NCI-H82 (cell line): ENCODE results near the gene GPR3.

Source experiments
- DNase-seq: peaks from one replicate; lab custom pipeline; 2025; lab: John Stamatoyannopoulos, UW

The GPR3 gene

GRCh38 chr1:27392096-27392777 lies at the start of gene GPR3:
GPR3 (plus strand) TSS chr1:27392622; CDS start chr1:27393799, 1,177 bp downstream.
- DNase-seq = peak; percentile 99

DNA sequence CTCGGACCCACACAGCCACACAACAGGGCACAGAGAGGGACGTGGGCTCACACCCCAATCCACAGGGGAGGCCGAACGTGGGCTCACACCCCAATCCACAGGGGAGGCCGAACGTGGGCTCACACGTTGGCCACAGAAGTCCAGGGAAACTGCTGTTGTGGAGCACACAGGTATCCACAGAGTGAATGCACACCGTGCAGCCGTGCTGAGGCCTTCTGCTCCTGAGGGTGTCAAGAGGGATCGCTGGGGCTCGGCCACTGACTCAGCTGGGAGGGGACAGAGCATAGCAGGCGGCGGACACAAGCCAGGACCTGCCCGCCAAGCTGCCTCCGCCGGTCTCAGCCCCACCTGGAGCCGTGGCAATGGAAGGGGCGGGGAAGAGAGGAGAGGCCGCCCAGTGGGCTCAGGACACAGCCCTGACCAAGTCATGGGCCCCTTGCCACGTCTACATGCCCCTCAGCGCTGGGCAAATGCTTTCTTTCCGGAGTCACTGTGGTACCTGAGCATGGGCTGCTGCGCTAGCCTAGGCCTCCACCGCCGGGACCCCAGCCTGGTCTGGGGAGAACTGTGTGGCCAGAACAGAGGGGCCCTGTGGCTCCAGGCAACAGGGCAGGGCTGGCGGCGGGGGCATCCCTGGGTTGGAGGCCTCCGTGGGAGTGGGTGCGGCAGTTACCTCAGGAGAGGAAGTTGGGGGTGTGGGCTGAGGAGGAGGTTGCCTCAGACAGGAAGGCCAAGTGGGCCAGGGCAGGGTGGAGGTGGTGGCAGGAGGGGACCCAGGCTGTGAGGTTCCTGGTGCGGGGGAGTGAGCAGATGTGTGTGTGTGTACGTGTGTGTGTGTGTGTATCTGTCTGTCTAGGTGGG lies 49.4 kb upstream of the GPR3 start:
- DNase-seq = no peak

DNA sequence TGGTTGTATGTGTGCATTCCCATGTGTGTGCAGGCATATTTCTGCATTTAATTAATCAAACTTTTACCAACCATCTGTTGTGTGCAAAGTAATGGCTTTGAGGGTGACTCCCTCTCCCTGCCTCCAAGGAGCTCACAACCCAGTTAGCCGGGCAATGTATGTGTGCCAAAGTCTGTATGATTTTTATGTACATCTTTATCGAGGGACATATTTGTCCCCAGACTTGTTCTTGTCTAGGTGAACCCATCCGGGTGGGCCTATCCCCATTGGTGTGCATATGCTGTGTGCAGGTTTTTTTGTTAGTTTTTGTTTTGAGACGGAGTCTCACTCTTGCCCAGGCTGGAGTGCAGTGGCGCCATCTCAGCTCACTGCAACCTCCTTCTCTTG lies 48.8 kb upstream of the GPR3 start:
- no peak for DNase-seq

DNA sequence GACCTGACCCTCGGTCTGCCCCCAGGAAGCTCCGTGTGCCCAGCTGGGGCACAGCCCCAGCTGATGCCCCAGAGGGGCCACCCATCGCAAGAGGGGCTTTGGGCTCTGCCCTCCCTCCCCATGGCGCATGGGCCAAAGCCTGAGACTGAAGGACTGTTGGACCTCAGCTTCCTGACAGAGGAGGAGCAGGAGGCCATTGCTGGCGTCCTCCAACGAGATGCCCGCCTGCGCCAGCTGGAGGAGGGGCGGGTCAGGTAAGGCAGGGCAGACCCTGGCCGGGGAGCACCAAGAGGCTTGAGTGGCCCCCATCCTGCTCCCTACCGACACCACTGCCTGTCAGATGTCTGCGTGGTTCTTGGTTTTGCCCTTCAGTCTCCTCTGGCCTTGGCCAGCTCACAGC lies 47.1 kb upstream of the GPR3 start:
- no peak for DNase-seq

GRCh38 chr1:27346357-27346756 lies 46.1 kb upstream of the GPR3 start:
- DNase-seq = no peak

DNA sequence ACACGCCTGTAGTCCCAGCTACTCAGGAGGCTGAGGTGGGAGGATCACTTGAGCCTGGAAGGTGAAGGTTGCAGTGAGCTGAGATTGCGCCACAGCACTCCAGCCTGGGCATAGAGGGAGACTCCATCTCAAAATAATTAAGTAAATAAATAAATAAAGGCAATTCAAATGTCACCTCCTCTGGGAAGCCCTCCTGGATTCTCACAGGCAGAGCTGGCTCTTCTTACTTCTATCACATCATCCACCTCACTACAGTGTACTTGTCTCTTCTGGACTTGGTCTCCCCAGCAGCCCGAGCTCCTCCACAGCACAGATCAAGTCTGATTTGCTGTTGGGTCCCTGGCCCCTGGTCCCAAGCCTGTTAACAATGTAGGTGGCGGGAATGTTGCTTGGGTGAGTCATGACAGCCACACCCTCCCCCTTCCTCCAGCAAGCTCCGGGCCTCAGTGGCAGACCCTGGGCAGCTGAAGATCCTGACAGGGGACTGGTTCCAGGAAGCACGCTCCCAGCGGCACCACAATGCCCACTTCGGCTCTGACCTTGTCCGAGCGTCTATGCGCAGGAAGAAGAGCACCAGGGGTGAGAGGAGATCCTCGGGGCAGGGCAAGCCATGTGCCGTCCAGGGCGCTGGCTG lies 45.3 kb upstream of the GPR3 start:
- DNase-seq = no peak

DNA sequence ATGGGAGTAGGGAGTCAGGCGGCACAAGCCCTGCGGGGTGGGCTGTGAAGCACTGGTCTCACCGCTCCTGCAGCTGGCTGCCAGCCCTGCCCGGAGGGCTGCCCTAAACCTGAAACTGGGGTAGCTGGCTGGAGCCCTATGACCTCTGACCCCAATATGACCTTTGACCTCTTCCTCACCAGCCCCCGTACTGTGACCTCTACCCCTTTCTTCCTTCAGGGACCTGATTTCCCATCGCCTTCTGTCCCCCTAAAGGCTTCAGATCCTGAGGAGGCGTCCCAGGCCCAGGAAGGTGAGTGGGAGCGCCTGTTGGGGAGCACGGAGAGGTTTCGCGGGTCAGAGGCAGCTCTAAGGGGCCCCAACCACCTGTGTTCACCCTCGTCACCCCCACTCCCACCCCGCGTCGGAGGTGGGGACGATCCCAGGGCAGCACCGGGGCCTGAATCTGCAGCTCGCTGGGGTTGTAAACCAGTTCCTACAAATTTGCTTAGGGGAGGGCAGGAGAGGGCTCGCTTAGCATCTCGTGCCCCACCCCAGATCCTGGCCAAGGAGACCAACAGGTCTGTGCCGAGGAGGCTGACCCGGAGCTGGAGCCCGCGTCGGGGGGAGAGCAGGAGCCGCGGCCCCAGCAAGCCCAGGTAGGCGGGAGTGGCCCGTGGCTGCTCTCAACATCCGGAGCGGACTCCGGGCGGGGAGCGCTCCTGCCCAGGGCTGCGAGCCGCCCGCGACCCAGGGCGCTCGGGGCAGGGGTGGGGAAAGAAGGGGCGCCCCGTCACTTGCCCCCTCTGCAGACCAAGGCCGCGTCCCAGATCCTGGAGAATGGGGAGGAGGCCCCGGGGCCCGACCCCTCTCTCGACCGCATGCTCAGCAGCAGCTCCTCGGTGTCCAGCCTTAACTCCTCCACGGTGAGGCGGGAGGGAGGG lies 43.3 kb upstream of the GPR3 start:
- DNase-seq = peak; percentile 87

DNA sequence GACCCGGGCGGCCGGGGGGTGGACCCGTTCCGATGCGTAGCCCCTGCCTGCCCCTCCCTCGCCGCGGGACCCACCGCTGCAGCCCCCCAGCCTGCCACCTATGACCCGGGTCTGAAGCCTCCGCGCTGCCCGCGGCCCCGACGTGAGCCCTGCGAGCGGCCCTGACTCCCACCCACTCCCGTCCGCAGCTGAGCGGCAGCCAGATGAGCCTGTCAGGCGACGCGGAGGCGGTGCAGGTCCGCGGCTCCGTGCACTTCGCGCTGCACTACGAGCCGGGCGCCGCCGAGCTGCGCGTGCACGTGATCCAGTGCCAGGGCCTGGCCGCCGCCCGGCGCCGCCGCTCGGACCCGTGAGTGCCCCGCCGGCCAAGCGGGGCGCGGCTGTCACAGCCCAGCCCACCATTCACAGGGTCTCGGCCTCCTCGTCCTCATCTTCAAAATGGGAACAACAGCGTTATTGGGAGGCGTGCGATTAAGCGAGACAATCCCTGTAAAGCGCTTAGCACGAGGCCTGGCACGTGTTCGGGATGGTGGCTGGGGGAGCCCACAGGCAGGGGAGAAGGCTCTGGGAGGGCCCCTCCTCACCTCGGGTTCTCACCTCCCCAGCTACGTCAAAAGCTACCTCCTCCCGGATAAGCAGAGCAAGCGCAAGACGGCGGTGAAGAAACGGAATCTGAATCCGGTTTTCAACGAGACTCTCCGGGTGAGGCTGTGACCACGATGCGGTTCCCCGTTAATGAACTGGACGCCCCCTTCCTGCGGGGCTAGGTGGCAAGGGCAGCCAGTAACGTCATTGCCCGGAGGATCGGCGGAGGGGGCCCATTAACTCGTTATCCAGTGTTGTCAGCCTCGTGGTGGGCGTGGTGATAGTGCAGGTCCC lies 42.4 kb upstream of the GPR3 start:
- peak; percentile 93 for DNase-seq

GRCh38 chr1:27350663-27351540 lies 41.5 kb upstream of the GPR3 start:
- peak; percentile 90 for DNase-seq

DNA sequence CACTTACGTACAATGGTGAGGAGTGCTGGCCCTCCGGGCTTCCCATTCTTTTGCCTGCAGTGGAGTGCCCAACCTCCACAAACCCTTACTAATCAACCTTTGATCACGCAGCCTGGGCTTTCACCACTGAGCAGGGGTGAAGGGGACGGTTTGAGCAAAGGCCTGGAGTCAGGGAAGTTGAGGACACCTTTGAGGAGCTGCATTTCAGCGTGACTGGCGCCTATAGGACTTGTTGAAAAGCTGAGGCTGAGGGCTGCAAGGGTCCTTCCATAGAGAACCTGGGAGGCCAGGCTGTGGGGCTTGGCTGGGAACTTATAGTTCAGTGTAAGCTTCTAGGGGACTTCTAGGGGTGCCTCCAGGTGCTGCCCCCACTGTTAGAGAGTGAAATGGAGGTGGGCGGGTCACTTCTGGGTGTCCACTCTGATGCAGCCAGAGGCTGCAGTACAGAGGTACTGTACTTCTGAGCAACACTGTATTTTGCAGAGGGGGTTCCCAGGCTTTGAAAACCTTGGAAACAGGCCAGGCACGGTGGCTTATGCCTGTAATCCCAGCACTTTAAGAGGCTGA lies 40.8 kb upstream of the GPR3 start:
- DNase-seq = peak; percentile 77

GRCh38 chr1:27353166-27353565 lies 39.3 kb upstream of the GPR3 start:
- DNase-seq = no peak

DNA sequence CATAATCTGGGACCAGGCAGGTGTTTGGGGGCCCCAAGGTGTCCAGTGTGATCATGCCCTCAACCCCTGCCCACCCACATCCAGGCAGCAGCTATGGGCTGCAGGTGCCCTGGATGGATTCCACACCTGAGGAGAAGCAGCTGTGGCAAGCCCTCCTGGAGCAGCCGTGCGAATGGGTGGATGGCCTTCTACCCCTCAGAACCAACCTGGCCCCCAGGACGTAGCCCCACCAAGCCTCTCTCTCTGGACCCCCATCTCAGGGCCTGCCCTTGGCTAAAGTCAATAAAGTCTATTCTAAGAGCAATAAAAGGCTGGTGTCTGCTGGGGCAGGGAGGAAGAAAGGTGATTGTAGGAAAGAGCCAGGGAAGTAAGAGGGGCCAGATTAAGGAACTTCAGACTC lies 38.8 kb upstream of the GPR3 start:
- DNase-seq = no peak

GRCh38 chr1:27355683-27356082 lies 36.7 kb upstream of the GPR3 start:
- DNase-seq = no peak

DNA sequence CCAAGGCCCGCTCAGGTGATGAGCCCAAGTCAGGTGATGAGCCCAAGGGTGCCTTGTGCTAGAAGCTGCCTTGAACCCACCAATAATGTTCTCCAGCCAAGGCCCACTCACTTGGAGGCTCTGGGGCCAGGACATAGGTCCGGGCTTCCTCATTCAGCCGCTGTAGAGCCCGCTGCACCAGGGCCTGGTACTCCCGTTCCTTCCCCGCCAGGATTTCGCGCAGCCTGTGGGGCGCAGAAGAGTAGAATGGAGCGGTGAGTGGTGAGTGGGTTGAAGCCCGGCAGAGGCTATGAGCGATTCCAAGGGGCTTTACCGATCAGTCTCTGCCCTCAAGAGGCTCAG lies 36.2 kb upstream of the GPR3 start:
- DNase-seq = no peak

DNA sequence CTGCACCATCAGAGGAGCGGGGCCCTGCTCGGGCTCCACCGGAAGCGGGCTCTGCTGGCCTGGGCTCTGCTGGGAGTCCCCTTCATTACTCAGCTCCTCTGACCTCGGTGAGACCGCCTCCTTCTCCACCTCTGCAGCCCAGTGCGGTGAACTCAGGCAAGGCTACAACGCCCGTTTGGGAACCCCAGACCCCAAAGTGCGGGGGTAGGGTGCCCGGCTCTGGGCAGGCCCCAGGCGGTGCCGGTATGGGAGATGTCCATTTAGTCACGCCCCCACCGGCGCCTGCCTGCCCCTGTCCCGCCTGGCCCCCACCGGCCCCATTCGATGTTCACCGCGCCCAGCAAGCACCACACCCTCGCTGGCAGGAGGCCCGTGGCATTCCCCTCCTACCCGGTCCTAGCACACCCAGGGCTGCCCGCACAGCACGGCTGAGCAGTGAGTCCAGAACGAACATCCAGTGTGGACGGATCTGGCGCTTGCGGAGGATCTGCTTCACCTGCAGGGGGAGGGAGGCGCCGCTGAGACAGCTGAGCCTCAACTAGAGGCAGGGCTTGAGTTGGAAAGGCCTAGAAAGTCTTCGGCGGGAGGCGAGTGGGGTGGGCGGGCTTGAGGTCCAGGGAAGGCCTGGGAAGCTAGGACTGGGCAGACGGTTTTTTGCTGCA lies 35.7 kb upstream of the GPR3 start:
- peak; percentile 38 for DNase-seq

DNA sequence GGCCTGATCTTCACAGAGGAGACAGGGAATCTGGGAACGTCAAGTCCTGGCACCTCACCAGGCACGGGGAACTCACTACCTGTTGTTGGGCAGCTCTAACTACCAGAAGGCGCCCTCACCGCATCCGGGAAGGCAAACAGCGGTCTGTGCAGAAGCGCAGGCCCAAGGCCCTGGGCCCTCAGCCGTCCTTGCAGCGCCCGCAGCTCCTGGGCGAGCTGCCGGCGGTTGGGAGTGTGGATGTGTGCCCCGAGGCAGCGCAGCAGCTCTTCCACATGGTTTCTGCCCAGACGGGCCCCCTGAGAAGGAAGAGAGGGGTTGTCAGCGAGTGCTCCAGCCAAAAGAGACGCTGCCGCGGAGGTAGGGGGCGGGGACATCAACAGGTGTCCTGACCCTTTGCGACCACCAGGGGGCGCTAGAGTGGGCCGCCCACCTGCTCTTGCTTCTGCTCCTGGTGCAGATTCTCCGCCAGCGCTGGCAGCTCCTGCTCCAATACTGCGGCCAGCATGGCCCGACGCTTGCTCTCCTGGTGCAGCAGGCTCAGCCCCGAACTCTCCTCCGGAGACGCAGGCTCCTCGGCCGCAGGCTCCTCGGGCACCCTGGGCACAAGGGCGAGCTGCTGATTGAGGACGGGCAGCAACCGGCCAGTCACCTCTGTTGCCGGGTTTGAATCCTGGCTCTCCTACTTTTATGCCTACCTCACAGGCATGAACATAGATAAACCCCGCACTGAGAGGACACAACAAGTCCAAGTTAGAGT lies 35.0 kb upstream of the GPR3 start:
- peak; percentile 83 for DNase-seq

GRCh38 chr1:27358038-27358927 lies 34.1 kb upstream of the GPR3 start:
- no peak for DNase-seq
